Adrenal gland (tissue), 12 donors: ENCODE measurements around the gene FTSJ1. TPM values are rescaled to one million over a fixed set of nuclear protein-coding genes. Genes with fewer than 3 reads are reported as not detected.

ENCODE experiments used
- DNase-seq, 7 donors: peaks; one replicate each; pipeline ENCODE4 v3.0.0-alpha.2; 2019 to 2020
- H3K27ac ChIP-seq, 5 donors: fragments of 200-600 bp; sonication (generic) in 4 of 5; 1 replicate in 3 of 5; 2 replicates in 2 of 5; pipeline versions ENCODE4 v1.5.1 to v1.8.0; 2016 to 2020; ENCODE audit warnings: mild to moderate bottlenecking in 1 of 5
- H3K27me3 ChIP-seq: fragments of 200-600 bp; 2 replicates; pipeline ENCODE4 v1.8.0; 2021
- H3K36me3 ChIP-seq, 2 donors: fragments of 200-600 bp; replicated peaks in 1 of 2; 1 replicate in 1 of 2; 2 replicates in 1 of 2; pipeline versions ENCODE4 v1.5.1 to v1.8.0; 2018 to 2022
- H3K4me1 ChIP-seq, 2 donors: fragments of 200-600 bp; replicated peaks in 1 of 2; 1 replicate in 1 of 2; 2 replicates in 1 of 2; pipeline versions ENCODE4 v1.5.1 to v1.8.0; 2018 to 2021
- H3K4me3 ChIP-seq, 4 donors: fragments of 200-600 bp; sonication (generic) in 3 of 4; one replicate each; pipeline ENCODE4 v1.5.1; 2016 to 2018
- H3K9me3 ChIP-seq, 3 donors: fragments of 200-600 bp; sonication (generic) in 1 of 3; replicated peaks in 1 of 3; 1 replicate in 2 of 3; 2 replicates in 1 of 3; pipeline versions ENCODE4 v1.5.1 to v1.8.0; 2016 to 2021
- POLR2A ChIP-seq, 2 donors: fragments of 450-650 bp; IDR thresholded peaks; one replicate each; pipeline ENCODE4 v1.6.1; 2017; ENCODE audit warnings: antibody characterized with exemption in 2 of 2, mild to moderate bottlenecking in 2 of 2, moderate library complexity in 1 of 2
- WGBS, 4 donors: extraction: QIAGEN DNeasy Blood & Tissue Kit in 2 of 4; methylation state at CpG; one replicate each; pipeline versions ENCODE4 v1.1.5 to v1.1.7; 2013 to 2017; 5-methylcytosine and 5-hydroxymethylcytosine counted together
- intact Hi-C, 2 donors: fragments of 100-400 bp; cut with DNase I; formaldehyde crosslinking; loops; one replicate each; pipeline versions ENCODE4 v1.14.1 to v1.15.0; 2022 to 2023
- polyA plus RNA-seq, 3 donors: library from polyadenylated mRNA; stranded (reverse); fragments of 200-250 nt in 2 of 3; fragments of 350-450 nt in 1 of 3; fragmentation: Illumina TruSeq in 1 of 3; extraction: RNeasy Lipid Tissue Mini Kit (QIAGEN cat#74804) in 1 of 3; gene quantifications; one replicate each; pipeline ENCODE4 v1.2.3, GENCODE V29; 2013 to 2014
- total RNA-seq, 9 donors: library from RNA; depleted of rRNA in 4 of 9; stranded (reverse); fragments of >200 nt in 4 of 9; fragments of 120-200 nt in 1 of 9; fragmentation: NEBNext Ultra II Directional in 1 of 9; extraction: Animal tissue kit (Norgen Biotek cat#: 25700) in 1 of 9; gene quantifications; one replicate each; pipeline versions ENCODE4 v1.1.0 to v1.2.4, GENCODE V29; 2013 to 2023
- TF ChIP-seq, protein P1 (sequence below), 6 experiments: fragments of 450-650 bp in 4 of 6; fragments of 200-600 bp in 2 of 6; sonication (generic) in 1 of 6; IDR thresholded peaks; 1 replicate in 5 of 6; 2 replicates in 1 of 6; pipeline versions ENCODE4 v1.5.1 to v1.8.0; 2016 to 2021; ENCODE audit warnings: antibody characterized with exemption in 6 of 6, mild to moderate bottlenecking in 2 of 6, moderate library complexity in 1 of 6
- donor health status: healthy with polysubstance abuse.
- donor health status: Bipolar disorder and iron deficiency.
- donor health status: DM: yes; HTN: yes; CAD: no.
- donor health status: DM: no; HTN: no; CAD: no.
- donor health status: DM: no; HTN: no; CAD: no.
- donor health status: DM: yes; HTN: yes; CAD: no.

FTSJ1 gene
- total and polyA plus RNA-seq, 12 donors, result 27.8 to 83.4 (median 42.6) TPM

DNA sequence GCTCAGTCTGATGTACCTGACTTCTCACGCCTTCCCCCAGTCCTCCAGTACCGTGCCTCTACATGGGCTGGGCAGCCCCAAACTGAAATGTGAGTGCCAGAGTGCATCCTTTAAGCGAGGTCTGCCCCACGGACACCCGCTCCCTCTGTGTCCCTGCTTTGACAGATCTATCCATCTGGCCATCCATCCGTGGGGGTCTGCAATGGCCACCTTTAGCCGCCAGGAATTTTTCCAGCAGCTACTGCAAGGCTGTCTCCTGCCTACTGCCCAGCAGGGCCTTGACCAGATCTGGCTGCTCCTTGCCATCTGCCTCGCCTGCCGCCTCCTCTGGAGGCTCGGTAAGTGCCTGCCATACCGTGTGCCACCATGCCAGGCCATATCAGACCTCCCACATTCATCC lies 33.6 kb downstream of the FTSJ1 start:
- Histone ChIP-seq H3K27ac (peak overlapping the region in 1 of 5 donors; percentile 87), H3K27me3 (no peaks in the 10 kb centered on the region), H3K4me1 (peaks cover 0 to 6% of the 10 kb centered on the region in 2 donors), H3K36me3 (no peaks in the 10 kb centered on the region), H3K4me3 (peak overlapping the region in 1 of 4 donors; percentile 74), H3K9me3 (no peaks in the 10 kb centered on the region)
- WGBS, 4 donors, result 47 to 75% (median 56%) methylated on average over 7 to 11 of the region's 11 CpGs; no CpG with 5 or more reads in 1 of the 4 donors
- intact Hi-C loops, result no loop called here
- no peak for DNase-seq
- no peak for TF ChIP-seq POLR2A (IDR thresholded peaks at IDR 0.05)
- TF ChIP-seq, protein P1, sequence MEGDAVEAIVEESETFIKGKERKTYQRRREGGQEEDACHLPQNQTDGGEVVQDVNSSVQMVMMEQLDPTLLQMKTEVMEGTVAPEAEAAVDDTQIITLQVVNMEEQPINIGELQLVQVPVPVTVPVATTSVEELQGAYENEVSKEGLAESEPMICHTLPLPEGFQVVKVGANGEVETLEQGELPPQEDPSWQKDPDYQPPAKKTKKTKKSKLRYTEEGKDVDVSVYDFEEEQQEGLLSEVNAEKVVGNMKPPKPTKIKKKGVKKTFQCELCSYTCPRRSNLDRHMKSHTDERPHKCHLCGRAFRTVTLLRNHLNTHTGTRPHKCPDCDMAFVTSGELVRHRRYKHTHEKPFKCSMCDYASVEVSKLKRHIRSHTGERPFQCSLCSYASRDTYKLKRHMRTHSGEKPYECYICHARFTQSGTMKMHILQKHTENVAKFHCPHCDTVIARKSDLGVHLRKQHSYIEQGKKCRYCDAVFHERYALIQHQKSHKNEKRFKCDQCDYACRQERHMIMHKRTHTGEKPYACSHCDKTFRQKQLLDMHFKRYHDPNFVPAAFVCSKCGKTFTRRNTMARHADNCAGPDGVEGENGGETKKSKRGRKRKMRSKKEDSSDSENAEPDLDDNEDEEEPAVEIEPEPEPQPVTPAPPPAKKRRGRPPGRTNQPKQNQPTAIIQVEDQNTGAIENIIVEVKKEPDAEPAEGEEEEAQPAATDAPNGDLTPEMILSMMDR (IDR thresholded peaks at IDR 0.05), result no peak

GRCh38 chrX:48511560-48511959 lies 35.6 kb downstream of the FTSJ1 start:
- Histone ChIP-seq H3K4me1 (peaks cover 0 to 6% of the 10 kb centered on the region in 2 donors), H3K27me3 (no peaks in the 10 kb centered on the region), H3K4me3 (no peak overlapping the region), H3K27ac (no peak overlapping the region), H3K9me3 (no peaks in the 10 kb centered on the region), H3K36me3 (no peaks in the 10 kb centered on the region)
- peak in 3 of 7 donors; percentile 34 to 62 (median 45) for DNase-seq
- TF ChIP-seq POLR2A (IDR thresholded peaks at IDR 0.05), result no peak
- TF ChIP-seq, protein P1 (IDR thresholded peaks at IDR 0.05), result peak in 5 of 6 experiments; percentile 8 to 32 (median 25)
- 63 to 70% (median 67%) methylated on average over 4 of the region's 4 CpGs for WGBS, 4 donors
- intact Hi-C loops, result no loop called here

DNA sequence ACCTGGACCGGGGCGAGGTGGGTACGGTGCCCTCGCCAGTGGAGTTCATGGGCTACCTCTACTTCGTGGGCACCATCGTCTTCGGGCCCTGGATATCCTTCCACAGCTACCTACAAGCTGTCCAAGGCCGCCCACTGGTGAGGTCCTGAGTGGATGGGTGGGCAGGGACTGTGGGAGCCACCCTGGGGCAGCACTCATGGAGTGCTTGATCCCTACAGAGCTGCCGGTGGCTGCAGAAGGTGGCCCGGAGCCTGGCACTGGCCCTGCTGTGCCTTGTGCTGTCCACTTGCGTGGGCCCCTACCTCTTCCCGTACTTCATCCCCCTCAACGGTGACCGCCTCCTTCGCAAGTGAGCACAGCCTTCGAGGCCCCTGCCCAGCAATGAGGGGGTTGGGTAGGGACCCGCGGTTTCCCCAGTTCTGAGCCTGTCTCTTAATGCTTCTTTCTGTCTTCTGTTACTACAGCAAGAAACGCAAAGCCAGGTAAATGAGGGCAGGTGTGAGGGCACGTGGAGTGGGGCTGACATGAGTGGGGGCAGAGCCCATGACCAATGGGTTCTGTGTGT lies 36.5 kb downstream of the FTSJ1 start:
- intact Hi-C loops, result no loop called here
- H3K4me3 ChIP-seq, result no peak overlapping the region

GRCh38 chrX:48513670-48514069 lies 37.7 kb downstream of the FTSJ1 start:
- no peaks in the 10 kb centered on the region for H3K36me3 ChIP-seq
- peak overlapping the region in 2 of 5 donors; percentile 17 to 72 for H3K27ac ChIP-seq
- no peak overlapping the region for H3K4me3 ChIP-seq
- TF ChIP-seq, protein P1 (IDR thresholded peaks at IDR 0.05), result no peak
- TF ChIP-seq POLR2A (IDR thresholded peaks at IDR 0.05), result no peak
- peak in 1 of 7 donors; percentile 19 for DNase-seq
- no peaks in the 10 kb centered on the region for H3K27me3 ChIP-seq
- 43 to 70% (median 52%) methylated on average over 4 of the region's 4 CpGs for WGBS, 4 donors
- no peaks in the 10 kb centered on the region for H3K9me3 ChIP-seq
- no peaks in the 10 kb centered on the region for H3K4me1 ChIP-seq
- intact Hi-C loops, result no loop called here

More for the DNA sequence above, 36.5 kb downstream of the FTSJ1 start:
- TF ChIP-seq POLR2A (IDR thresholded peaks at IDR 0.05), result no peak
- TF ChIP-seq, protein P1 (IDR thresholded peaks at IDR 0.05), result no peak
- H3K4me1 ChIP-seq, result peaks cover 0 to 6% of the 10 kb centered on the region in 2 donors
- no peak for DNase-seq
- H3K27ac ChIP-seq, result peak overlapping the region in 1 of 5 donors; percentile 72
- H3K9me3 ChIP-seq, result no peaks in the 10 kb centered on the region
- WGBS, 4 donors, result 80 to 96% (median 86%) methylated on average over 19 to 20 of the region's 20 CpGs; no CpG with 5 or more reads in 1 of the 4 donors
- H3K27me3 ChIP-seq, result no peaks in the 10 kb centered on the region
- no peaks in the 10 kb centered on the region for H3K36me3 ChIP-seq
